Measurements from ENCODE around the gene DGCR6.

DNA sequence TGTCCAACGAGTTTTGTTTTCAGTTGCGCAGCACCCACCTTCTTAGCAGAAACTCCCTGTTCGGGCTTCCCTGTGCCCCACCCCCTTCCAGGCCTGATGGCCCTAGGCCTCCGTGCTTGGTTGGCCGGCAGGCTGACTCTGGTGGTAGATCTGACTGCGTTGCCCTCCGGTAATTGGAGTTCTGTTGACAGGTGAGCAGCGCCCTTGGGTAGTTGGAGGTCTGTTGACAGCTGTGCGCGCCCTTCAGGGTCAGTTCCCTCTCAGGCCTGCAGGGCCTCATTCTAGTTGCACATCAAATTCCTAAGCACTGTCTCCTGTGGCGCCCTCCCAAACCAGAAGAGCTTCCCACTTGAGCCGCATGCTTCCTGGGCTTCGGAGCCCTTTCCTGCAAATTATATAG, 776 bp downstream of the DGCR6 start:
- TF ChIP-seq POLR2AphosphoS5 (IDR thresholded peaks at IDR 0.05) (no peak), EP300 (IDR thresholded peaks at IDR 0.05) (no peak)
- TF ChIP-seq, protein P1, sequence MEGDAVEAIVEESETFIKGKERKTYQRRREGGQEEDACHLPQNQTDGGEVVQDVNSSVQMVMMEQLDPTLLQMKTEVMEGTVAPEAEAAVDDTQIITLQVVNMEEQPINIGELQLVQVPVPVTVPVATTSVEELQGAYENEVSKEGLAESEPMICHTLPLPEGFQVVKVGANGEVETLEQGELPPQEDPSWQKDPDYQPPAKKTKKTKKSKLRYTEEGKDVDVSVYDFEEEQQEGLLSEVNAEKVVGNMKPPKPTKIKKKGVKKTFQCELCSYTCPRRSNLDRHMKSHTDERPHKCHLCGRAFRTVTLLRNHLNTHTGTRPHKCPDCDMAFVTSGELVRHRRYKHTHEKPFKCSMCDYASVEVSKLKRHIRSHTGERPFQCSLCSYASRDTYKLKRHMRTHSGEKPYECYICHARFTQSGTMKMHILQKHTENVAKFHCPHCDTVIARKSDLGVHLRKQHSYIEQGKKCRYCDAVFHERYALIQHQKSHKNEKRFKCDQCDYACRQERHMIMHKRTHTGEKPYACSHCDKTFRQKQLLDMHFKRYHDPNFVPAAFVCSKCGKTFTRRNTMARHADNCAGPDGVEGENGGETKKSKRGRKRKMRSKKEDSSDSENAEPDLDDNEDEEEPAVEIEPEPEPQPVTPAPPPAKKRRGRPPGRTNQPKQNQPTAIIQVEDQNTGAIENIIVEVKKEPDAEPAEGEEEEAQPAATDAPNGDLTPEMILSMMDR (IDR thresholded peaks at IDR 0.05): no peak

Data from esophagus muscularis mucosa (tissue), 4 donors.